ENCODE data around the gene DNASE1L3. TPM values are rescaled to one million over a fixed set of nuclear protein-coding genes. Genes with fewer than 3 reads are reported as not detected.
A peak's percentile ranks its signal among the peaks of the same experiment; 100 is the strongest.
"Not testable (repeated sequence)": the region's sequence is repeated elsewhere in the genome, so short reads cannot be mapped to it uniquely, and the experiment has no call there.

DNASE1L3 gene
- total and polyA plus RNA-seq, 7 experiments from 2014 or later: 0.66 to 2.6 TPM; not detected in 5

GRCh38 chr3:58236527-58237237, 25.9 kb upstream of the DNASE1L3 start:
- Histone ChIP-seq H3K4me1 (ENCODE audit: control insufficient read depth in 2 of 2, insufficient read depth in 2 of 2, low read length in 2 of 2) (peaks cover 6 to 12% of the 10 kb centered on the region in 2 donors), H3K36me3 (ENCODE audit: control insufficient read depth in 2 of 3, insufficient read depth in 3 of 3, low read length in 3 of 3) (peaks cover 0 to 6% (median 0%) of the 10 kb centered on the region in 3 experiments), H3K9me3 (ENCODE audit: control insufficient read depth in 2 of 3, low read length in 3 of 3) (no peaks in the 10 kb centered on the region), H3K4me3 (ENCODE audit: low read length) (peak overlapping the region; percentile 86), H3K27me3 (ENCODE audit: control insufficient read depth in 2 of 2, insufficient read depth in 2 of 2, low read length in 2 of 2) (no peaks in the 10 kb centered on the region), H3K27ac (ENCODE audit: low read depth, low read length) (peak overlapping the region; percentile 72)
- intact Hi-C loops (cut with micrococcal nuclease): loop anchor here (1.0 to 10.0 kb wide), 11 partner anchors 59 to 544 kb away; partner anchors contain the start of genes FLNB (in 2 of the 2), HTD2 (in 2 of the 2), PDHB (in 2 of the 2) and RPP14 (in 2 of the 2)
- peaks cover 0 to 2% (median 0%) of the 10 kb centered on the region in 5 donors for H3K36me3 Mint-ChIP-seq
- no peaks in the 10 kb centered on the region for H3K9me3 Mint-ChIP-seq
- peaks cover 9 to 18% (median 11%) of the 10 kb centered on the region in 7 donors for H3K4me1 Mint-ChIP-seq
- ChIA-PET CTCF (interaction anchor here (0.5 kb wide), 1 partner anchor 19 kb away, joined by 4 read pairs; no protein-coding TSS in a partner anchor), POLR2A (interaction anchor here (0.9 kb wide), 1 partner anchor 70 kb away, joined by 6 read pairs; the partner anchor contains the start of genes HTD2 and RPP14)
- peak in 1 of 9 donors; percentile 11 for DNase-seq
- H3K27me3 Mint-ChIP-seq: peaks cover 2 to 36% (median 17%) of the 10 kb centered on the region in 5 donors
- H3K4me3 Mint-ChIP-seq: peak overlapping the region; percentile 84 to 98 (median 90)
- no peak for ATAC-seq
- peak overlapping the region; percentile 24 to 87 (median 81) for H3K27ac Mint-ChIP-seq

- H3K27me3 ChIP-seq (ENCODE audit: control insufficient read depth in 2 of 2, insufficient read depth in 2 of 2, low read length in 2 of 2): no peaks in the 10 kb centered on the region
- CTCF ChIA-PET: no interaction called here
- Mint-ChIP-seq H3K27me3 (peaks cover 9 to 42% (median 21%) of the 10 kb centered on the region in 5 donors), H3K4me3 (peak overlapping the region in 9 of 10 donors; percentile 42 to 98 (median 84)), H3K36me3 (peaks cover 0 to 2% (median 0%) of the 10 kb centered on the region in 5 donors), H3K9me3 (no peaks in the 10 kb centered on the region), H3K27ac (peak overlapping the region in 1 of 9 donors; percentile 50), H3K4me1 (peaks cover 8 to 18% (median 11%) of the 10 kb centered on the region in 7 donors)
- H3K27ac ChIP-seq (ENCODE audit: low read depth, low read length): no peak overlapping the region
- H3K4me1 ChIP-seq (ENCODE audit: control insufficient read depth in 2 of 2, insufficient read depth in 2 of 2, low read length in 2 of 2): peaks cover 6 to 12% of the 10 kb centered on the region in 2 donors
- H3K4me3 ChIP-seq (ENCODE audit: low read length): no peak overlapping the region
- no peaks in the 10 kb centered on the region for H3K9me3 ChIP-seq (ENCODE audit: control insufficient read depth in 2 of 3, low read length in 3 of 3)
- DNase-seq: no peak
- H3K36me3 ChIP-seq (ENCODE audit: control insufficient read depth in 2 of 3, insufficient read depth in 3 of 3, low read length in 3 of 3): peaks cover 0 to 6% (median 0%) of the 10 kb centered on the region in 3 experiments
- no peak for ATAC-seq
- POLR2A ChIA-PET: interaction anchor here (0.9 kb wide), 1 partner anchor 70 kb away, joined by 6 read pairs; the partner anchor contains the start of genes HTD2 and RPP14
- intact Hi-C loops (cut with micrococcal nuclease): loop anchor here (2.0 to 10.0 kb wide), 4 partner anchors 59 to 543 kb away; partner anchors contain the start of genes DENND6A (in 1 of the 2), FLNB (in 1 of the 2) and SLMAP (in 1 of the 2)
Measured at GRCh38 chr3:58235970-58236369, 25.2 kb upstream of the DNASE1L3 start.

GRCh38 chr3:58234516-58234931, 23.8 kb upstream of the DNASE1L3 start:
- H3K36me3 ChIP-seq (ENCODE audit: control insufficient read depth in 2 of 3, insufficient read depth in 3 of 3, low read length in 3 of 3): peaks cover 0 to 6% (median 0%) of the 10 kb centered on the region in 3 experiments
- no peaks in the 10 kb centered on the region for H3K27me3 ChIP-seq (ENCODE audit: control insufficient read depth in 2 of 2, insufficient read depth in 2 of 2, low read length in 2 of 2)
- Mint-ChIP-seq H3K4me1 (peaks cover 8 to 16% (median 9%) of the 10 kb centered on the region in 7 donors), H3K27ac (no peak overlapping the region), H3K36me3 (peaks cover 0 to under 1% (median 0%) of the 10 kb centered on the region in 5 donors), H3K9me3 (peaks cover 0 to 2% (median 0%) of the 10 kb centered on the region in 11 donors), H3K27me3 (peaks cover 11 to 50% (median 25%) of the 10 kb centered on the region in 5 donors), H3K4me3 (no peak overlapping the region)
- ChIA-PET CTCF (interaction anchor here (1.8 kb wide), 1 partner anchor 16 kb away, joined by 8 read pairs; no protein-coding TSS in a partner anchor), POLR2A (no interaction called here)
- no peak for DNase-seq
- no peak for ATAC-seq
- H3K4me1 ChIP-seq (ENCODE audit: control insufficient read depth in 2 of 2, insufficient read depth in 2 of 2, low read length in 2 of 2): peaks cover 6 to 12% of the 10 kb centered on the region in 2 donors
- no peak overlapping the region for H3K4me3 ChIP-seq (ENCODE audit: low read length)
- intact Hi-C loops (cut with micrococcal nuclease): loop anchor here in 1 of 2 donors (10.0 kb wide), 1 partner anchor 480 kb away; the partner anchor contains the start of gene SLMAP
- no peak overlapping the region for H3K27ac ChIP-seq (ENCODE audit: low read depth, low read length)
- no peaks in the 10 kb centered on the region for H3K9me3 ChIP-seq (ENCODE audit: control insufficient read depth in 2 of 3, low read length in 3 of 3)

GRCh38 chr3:58231666-58232065, 20.9 kb upstream of the DNASE1L3 start:
- intact Hi-C loops (cut with micrococcal nuclease): loop anchor here in 1 of 2 donors (10.0 kb wide), 1 partner anchor 477 kb away; the partner anchor contains the start of gene SLMAP
- Histone ChIP-seq H3K36me3 (ENCODE audit: control insufficient read depth in 2 of 3, insufficient read depth in 3 of 3, low read length in 3 of 3) (no peaks in the 10 kb centered on the region), H3K27ac (ENCODE audit: low read depth, low read length) (no peak overlapping the region), H3K9me3 (ENCODE audit: control insufficient read depth in 2 of 3, low read length in 3 of 3) (no peaks in the 10 kb centered on the region), H3K4me3 (ENCODE audit: low read length) (no peak overlapping the region), H3K27me3 (ENCODE audit: control insufficient read depth in 2 of 2, insufficient read depth in 2 of 2, low read length in 2 of 2) (no peaks in the 10 kb centered on the region), H3K4me1 (ENCODE audit: control insufficient read depth in 2 of 2, insufficient read depth in 2 of 2, low read length in 2 of 2) (peaks cover 3% of the 10 kb centered on the region in 2 donors)
- Mint-ChIP-seq H3K4me1 (peaks cover 0 to 6% (median 4%) of the 10 kb centered on the region in 7 donors), H3K9me3 (peaks cover 0 to 3% (median 0%) of the 10 kb centered on the region in 11 donors), H3K4me3 (no peak overlapping the region), H3K27me3 (peaks cover 25 to 55% (median 30%) of the 10 kb centered on the region in 5 donors), H3K36me3 (no peaks in the 10 kb centered on the region), H3K27ac (no peak overlapping the region)
- CTCF ChIA-PET: no interaction called here
- no peak for ATAC-seq
- POLR2A ChIA-PET: no interaction called here
- DNase-seq: no peak

GRCh38 chr3:58230876-58231552, 20.2 kb upstream of the DNASE1L3 start:
- no peaks in the 10 kb centered on the region for H3K36me3 Mint-ChIP-seq
- H3K27ac ChIP-seq (ENCODE audit: low read depth, low read length): no peak overlapping the region
- peaks cover 25 to 53% (median 30%) of the 10 kb centered on the region in 5 donors for H3K27me3 Mint-ChIP-seq
- H3K9me3 ChIP-seq (ENCODE audit: control insufficient read depth in 2 of 3, low read length in 3 of 3): no peaks in the 10 kb centered on the region
- no peaks in the 10 kb centered on the region for H3K27me3 ChIP-seq (ENCODE audit: control insufficient read depth in 2 of 2, insufficient read depth in 2 of 2, low read length in 2 of 2)
- intact Hi-C loops (cut with micrococcal nuclease): loop anchor here in 1 of 2 donors (10.0 kb wide), 1 partner anchor 476 kb away; the partner anchor contains the start of gene SLMAP
- no peak overlapping the region for H3K27ac Mint-ChIP-seq
- no peak overlapping the region for H3K4me3 Mint-ChIP-seq
- H3K4me1 Mint-ChIP-seq: peaks cover 0 to 3% (median 0%) of the 10 kb centered on the region in 7 donors
- DNase-seq (no peak), ATAC-seq (no peak)
- H3K9me3 Mint-ChIP-seq: peaks cover 0 to 3% (median 0%) of the 10 kb centered on the region in 11 donors
- CTCF ChIA-PET: interaction anchor here (1.8 kb wide), 1 partner anchor 14 kb away, joined by 4 read pairs; no protein-coding TSS in a partner anchor
- H3K36me3 ChIP-seq (ENCODE audit: control insufficient read depth in 2 of 3, insufficient read depth in 3 of 3, low read length in 3 of 3): no peaks in the 10 kb centered on the region
- no peak overlapping the region for H3K4me3 ChIP-seq (ENCODE audit: low read length)
- POLR2A ChIA-PET: no interaction called here
- no peaks in the 10 kb centered on the region for H3K4me1 ChIP-seq (ENCODE audit: control insufficient read depth in 2 of 2, insufficient read depth in 2 of 2, low read length in 2 of 2)

GRCh38 chr3:58227933-58228332, 17.2 kb upstream of the DNASE1L3 start:
- H3K36me3 ChIP-seq (ENCODE audit: control insufficient read depth in 2 of 3, insufficient read depth in 3 of 3, low read length in 3 of 3); H3K9me3 ChIP-seq (ENCODE audit: control insufficient read depth in 2 of 3, low read length in 3 of 3); CTCF ChIA-PET; H3K4me3 Mint-ChIP-seq; ATAC-seq; H3K4me1 ChIP-seq (ENCODE audit: control insufficient read depth in 2 of 2, insufficient read depth in 2 of 2, low read length in 2 of 2); intact Hi-C loops (cut with micrococcal nuclease); H3K4me1 Mint-ChIP-seq; H3K9me3 Mint-ChIP-seq; H3K4me3 ChIP-seq (ENCODE audit: low read length); H3K27ac Mint-ChIP-seq; DNase-seq; H3K27me3 ChIP-seq (ENCODE audit: control insufficient read depth in 2 of 2, insufficient read depth in 2 of 2, low read length in 2 of 2); H3K36me3 Mint-ChIP-seq; H3K27ac ChIP-seq (ENCODE audit: low read depth, low read length): not testable (repeated sequence)
- POLR2A ChIA-PET: interaction anchor here (0.6 kb wide), 1 partner anchor 79 kb away, joined by 3 read pairs; the partner anchor contains the start of gene HTD2
- H3K27me3 Mint-ChIP-seq: peaks cover 21 to 39% (median 26%) of the 10 kb centered on the region in 5 donors
